HUDEP-2 (cell line): Measurements from ENCODE around the gene SORT1.

Experiments used
- DNase-seq, 76 experiments: peaks; one replicate each; lab custom pipeline; 2025; ENCODE audit not compliant: unreplicated experiment in 76 of 76; lab: John Stamatoyannopoulos, UW

SORT1 gene

DNA sequence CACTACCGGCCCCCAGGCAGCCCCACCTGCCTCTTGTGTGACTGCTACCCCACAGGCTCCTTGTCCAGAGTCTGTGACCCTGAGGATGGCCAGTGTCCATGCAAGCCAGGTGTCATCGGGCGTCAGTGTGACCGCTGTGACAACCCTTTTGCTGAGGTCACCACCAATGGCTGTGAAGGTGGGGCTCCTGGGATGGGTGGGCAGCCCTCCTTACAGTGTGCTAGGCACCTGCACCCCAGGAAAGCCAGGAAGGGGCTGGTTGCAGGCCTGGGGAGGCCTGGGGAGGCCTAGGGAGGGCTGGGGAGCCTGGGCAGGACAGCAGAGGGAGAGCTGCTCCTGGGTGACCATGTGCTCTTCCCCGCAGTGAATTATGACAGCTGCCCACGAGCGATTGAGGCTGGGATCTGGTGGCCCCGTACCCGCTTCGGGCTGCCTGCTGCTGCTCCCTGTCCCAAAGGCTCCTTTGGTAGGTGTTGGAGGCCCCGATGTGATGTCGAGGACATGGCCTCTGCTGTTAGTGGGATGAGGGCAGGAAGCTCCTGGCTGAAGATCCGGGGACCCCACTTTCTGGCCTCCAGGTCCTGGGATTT, 131.9 kb downstream of the SORT1 start:
- DNase-seq, result no peak

DNA sequence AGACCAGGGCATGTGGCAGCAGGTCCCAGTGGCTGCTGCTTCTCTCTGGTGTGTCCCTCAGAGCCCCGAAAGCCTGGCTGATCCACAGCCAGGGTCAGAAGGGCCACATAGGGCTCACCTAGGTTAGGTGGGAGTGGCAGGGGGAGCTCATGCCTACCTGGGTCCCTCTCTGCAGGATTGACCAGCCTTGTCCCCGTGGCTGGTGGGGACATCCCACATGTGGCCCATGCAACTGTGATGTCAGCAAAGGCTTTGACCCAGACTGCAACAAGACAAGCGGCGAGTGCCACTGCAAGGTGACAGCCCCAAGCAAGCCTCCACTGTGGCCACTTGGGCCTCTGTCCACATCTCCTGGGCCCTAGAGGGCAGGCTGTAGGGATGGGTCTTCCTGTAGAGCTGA, 132.7 kb downstream of the SORT1 start:
- DNase-seq, result no peak

DNA sequence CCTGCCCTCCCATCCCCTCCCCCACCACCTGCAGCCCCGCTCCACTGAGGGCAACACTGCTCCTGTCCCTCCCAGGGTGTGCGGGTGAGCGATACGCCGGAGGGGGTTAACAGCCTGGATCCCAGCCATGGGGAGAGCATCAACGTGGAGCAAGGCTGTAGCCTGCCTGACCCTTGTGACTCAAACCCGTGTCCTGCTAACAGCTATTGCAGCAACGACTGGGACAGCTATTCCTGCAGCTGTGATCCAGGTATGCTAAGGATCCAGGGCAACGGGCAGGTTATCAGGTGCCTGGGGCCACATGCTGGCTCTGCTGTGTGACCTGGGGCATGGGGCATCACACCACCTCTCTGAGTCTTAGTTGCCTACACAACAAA, 133.4 kb downstream of the SORT1 start:
- no peak for DNase-seq

DNA sequence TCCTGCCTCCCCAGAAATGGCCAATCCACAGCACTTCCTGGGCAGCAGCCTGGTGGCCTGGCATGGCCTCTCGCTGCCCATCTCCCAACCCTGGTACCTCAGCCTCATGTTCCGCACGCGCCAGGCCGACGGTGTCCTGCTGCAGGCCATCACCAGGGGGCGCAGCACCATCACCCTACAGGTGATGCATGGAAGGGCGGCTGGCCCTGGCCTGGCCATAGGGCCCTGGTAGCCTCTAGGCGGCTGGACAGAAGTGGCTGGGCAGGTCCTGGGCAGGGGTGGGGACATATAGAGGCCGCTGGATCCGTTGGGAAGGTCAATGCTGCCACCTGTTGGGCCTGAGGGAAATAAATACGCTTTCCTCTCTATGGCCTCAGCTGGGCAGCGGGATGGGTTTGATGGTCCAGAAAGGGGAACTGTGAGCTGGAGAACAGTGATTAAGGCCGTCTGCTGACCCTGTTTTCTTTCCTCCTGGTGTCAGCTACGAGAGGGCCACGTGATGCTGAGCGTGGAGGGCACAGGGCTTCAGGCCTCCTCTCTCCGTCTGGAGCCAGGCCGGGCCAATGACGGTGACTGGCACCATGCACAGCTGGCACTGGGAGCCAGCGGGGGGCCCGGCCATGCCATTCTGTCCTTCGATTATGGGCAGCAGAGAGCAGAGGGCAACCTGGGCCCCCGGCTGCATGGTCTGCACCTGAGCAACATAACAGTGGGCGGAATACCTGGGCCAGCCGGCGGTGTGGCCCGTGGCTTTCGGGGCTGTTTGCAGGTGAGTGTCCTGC, 133.9 kb downstream of the SORT1 start:
- DNase-seq, result peak in 64 of 76 experiments; percentile 6 to 76 (median 58)

DNA sequence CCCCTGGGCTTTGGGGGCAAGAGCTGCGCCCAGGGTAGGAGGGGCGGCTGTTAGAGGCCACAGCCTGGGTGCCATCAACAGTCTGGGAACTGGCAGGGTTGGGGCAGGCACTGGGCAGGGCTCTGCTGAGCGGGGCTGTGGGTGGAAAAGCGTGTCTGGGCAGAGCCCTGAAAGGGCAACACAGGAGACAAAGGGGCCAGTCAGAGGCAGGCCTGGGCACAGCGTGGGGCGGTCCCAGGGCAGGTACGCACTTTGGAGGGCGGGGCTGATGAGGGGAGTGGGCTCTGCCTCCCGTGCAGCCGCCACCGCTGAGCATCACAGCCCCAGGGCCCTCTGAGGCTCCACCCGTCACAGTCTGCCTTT, 134.5 kb downstream of the SORT1 start:
- no peak for DNase-seq

DNA sequence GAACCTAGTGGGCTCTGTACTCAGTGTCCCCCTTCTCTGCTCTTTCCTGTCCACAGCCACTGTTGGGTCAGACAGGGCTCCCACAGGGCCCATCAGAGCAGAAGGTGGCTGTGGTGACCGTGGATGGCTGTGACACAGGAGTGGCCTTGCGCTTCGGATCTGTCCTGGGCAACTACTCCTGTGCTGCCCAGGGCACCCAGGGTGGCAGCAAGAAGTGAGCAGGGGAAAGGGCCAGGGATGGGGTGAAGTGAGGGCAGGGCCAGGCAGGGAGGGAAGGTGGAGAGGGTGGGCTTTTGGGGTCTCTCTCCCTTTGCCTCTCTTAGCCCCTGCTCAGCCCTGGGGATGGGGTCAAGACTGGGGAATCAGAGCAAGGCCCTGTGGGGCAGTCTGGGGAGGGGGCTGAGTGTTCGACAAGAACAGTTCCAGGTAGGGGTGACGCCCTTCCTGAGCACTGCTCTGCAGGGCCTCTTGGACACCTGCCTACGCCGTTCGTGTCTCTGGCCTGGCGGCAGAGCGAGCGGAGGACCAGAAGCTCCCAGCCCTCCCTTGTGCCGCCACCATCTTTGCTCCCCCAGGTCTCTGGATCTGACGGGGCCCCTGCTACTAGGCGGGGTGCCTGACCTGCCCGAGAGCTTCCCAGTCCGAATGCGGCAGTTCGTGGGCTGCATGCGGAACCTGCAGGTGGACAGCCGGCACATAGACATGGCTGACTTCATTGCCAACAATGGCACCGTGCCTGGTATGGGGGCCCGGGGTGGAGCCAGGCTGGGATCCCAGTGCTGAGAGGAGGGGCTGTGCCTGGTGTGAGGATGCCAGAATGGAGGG, 135.3 kb downstream of the SORT1 start:
- DNase-seq, result no peak

DNA sequence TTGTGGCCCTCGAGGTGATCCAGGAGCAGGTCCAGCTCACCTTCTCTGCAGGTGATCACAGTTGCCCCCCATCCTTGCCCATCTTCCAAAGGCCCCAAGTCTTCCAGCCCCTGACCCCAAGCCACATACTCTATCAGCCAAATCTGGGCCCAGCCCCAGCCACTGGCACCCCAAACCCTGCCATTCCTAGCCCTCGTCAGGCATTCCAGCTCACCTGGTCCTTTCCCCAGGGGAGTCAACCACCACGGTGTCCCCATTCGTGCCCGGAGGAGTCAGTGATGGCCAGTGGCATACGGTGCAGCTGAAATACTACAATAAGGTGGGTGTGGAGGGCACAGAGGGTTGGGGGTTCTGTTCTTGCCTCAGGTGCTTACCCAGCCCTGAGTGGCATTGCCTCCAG, 136.1 kb downstream of the SORT1 start:
- DNase-seq, result no peak

DNA sequence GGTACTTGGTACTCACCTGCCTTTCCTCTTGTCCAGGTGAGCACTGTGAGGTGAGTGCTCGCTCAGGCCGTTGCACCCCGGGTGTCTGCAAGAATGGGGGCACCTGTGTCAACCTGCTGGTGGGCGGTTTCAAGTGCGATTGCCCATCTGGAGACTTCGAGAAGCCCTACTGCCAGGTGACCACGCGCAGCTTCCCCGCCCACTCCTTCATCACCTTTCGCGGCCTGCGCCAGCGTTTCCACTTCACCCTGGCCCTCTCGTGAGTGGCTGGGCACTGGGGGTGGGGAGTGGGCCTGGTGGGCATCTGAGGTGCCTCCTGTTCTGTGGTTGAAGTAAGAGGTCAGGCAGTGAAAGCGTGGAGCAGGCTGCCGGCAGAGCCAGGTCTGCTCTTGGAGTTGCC, 136.7 kb downstream of the SORT1 start:
- no peak for DNase-seq

DNA sequence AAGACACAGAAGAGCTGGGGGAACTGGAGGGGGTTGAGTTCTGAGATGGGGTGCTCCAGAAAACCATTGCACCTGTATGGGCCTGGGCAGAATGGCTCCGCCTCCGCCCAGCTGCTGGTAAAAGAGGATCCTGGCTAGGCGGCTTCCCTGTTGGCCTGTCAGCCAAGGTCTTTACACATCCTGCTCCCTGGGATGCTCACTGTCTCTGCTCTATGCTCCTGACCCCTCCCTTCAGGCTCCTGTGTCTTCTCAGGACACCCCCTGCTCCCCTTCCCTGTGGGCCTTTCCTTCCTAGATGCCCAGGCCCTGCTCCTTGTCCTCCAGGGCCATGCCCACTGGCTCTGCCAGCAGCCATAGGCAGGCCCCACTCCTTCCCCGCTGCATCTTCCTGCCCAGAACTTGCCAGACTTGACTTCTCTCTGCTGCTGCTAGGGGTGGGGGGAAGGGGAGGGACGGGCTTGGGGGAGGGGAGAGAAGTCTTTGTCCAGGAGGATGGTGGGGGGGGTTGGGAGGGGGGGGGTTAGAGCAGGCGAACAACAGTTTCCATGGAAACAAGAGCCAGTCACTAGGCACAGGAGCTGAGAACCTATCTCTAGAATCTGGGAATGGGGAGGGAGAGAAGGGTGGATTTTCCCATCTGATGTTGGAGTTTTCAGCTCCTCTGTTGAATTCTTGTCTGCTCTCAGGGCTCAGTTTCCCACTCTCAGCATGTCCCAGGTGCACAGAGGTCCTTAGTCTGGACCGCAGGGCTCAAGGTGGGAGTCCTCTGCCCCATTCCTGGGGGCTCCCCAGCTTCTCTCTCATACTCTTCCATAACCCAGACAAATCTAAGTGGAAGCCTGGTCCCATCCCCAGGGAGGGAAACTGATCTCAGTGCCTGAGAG, 137.8 kb downstream of the SORT1 start:
- DNase-seq, result no peak
